NCI-H146 (cell line): ENCODE measurements around the gene GATAD2B.

Source experiments
- DNase-seq: peaks from one replicate; lab custom pipeline; 2025; lab: John Stamatoyannopoulos, UW

The GATAD2B gene

GRCh38 chr1:153951801-153952200 lies 29.0 kb upstream of the GATAD2B start:
- DNase-seq, result no peak

GRCh38 chr1:153951183-153951582 lies 28.4 kb upstream of the GATAD2B start:
- DNase-seq, result no peak

- peak; percentile 80 for DNase-seq
Observed at GRCh38 chr1:153946622-153947241, 24.0 kb upstream of the GATAD2B start, which contains the start of gene DENND4B. Gene DENND4B (minus strand): TSS chr1:153946718. CDS start chr1:153944374, 2,344 bp downstream.

GRCh38 chr1:153945795-153946621 lies 23.2 kb upstream of the GATAD2B start:
- DNase-seq, result peak; percentile 47

GRCh38 chr1:153945131-153945794 lies 22.5 kb upstream of the GATAD2B start:
- peak; percentile 44 for DNase-seq

- no peak for DNase-seq
Observed at GRCh38 chr1:153944827-153945117, 22.0 kb upstream of the GATAD2B start.

- no peak for DNase-seq
Observed at GRCh38 chr1:153944005-153944826, 21.4 kb upstream of the GATAD2B start.

GRCh38 chr1:153942766-153943549 lies 20.2 kb upstream of the GATAD2B start:
- no peak for DNase-seq

- no peak for DNase-seq
Observed at GRCh38 chr1:153941826-153942725, 19.3 kb upstream of the GATAD2B start.

GRCh38 chr1:153940756-153941155 lies 18.0 kb upstream of the GATAD2B start:
- no peak for DNase-seq

GRCh38 chr1:153939476-153939875 lies 16.7 kb upstream of the GATAD2B start:
- no peak for DNase-seq

- DNase-seq, result no peak
Observed at GRCh38 chr1:153938996-153939395, 16.2 kb upstream of the GATAD2B start.

- DNase-seq, result no peak
Observed at GRCh38 chr1:153937331-153937730, 14.6 kb upstream of the GATAD2B start.

- DNase-seq, result no peak
Observed at GRCh38 chr1:153936011-153936802, 13.4 kb upstream of the GATAD2B start.

- DNase-seq, result no peak
Observed at GRCh38 chr1:153934746-153935145, 12.0 kb upstream of the GATAD2B start.

- DNase-seq, result no peak
Observed at GRCh38 chr1:153933955-153934354, 11.2 kb upstream of the GATAD2B start.

- no peak for DNase-seq
Observed at GRCh38 chr1:153933430-153933829, 10.7 kb upstream of the GATAD2B start.

GRCh38 chr1:153932156-153933131 lies 9.7 kb upstream of the GATAD2B start:
- DNase-seq, result no peak
